ENCODE results near the gene OR13A1. TPM values are rescaled to one million over a fixed set of nuclear protein-coding genes. Genes with fewer than 3 reads are reported as not detected.
"Not testable (repeated sequence)": the region's sequence is repeated elsewhere in the genome, so short reads cannot be mapped to it uniquely, and the experiment has no call there.

Gene OR13A1
- total RNA-seq, 1 experiment from 2014 or later: not detected

GRCh38 chr10:45274364-45274763 lies 41.0 kb downstream of the OR13A1 start:
- no peak for DNase-seq (ENCODE audit: unreplicated experiment)
- Mint-ChIP-seq H3K4me3 (ENCODE audit: unreplicated experiment) (no peak overlapping the region), H3K27me3 (ENCODE audit: insufficient read depth, unreplicated experiment) (peaks cover 14% of the 10 kb centered on the region), H3K27ac (ENCODE audit: low read depth, unreplicated experiment) (no peak overlapping the region), H3K9me3 (ENCODE audit: unreplicated experiment) (no peaks in the 10 kb centered on the region), H3K4me1 (ENCODE audit: insufficient read depth, unreplicated experiment) (no peaks in the 10 kb centered on the region), H3K36me3 (ENCODE audit: insufficient read depth, unreplicated experiment) (no peaks in the 10 kb centered on the region)
- CTCF ChIA-PET: no interaction called here
- BruUV-seq (replicated peaks): no TSS peak
- POLR2A ChIA-PET: no interaction called here
- intact Hi-C loops (cut with micrococcal nuclease): no loop called here
- no peak for TF ChIP-seq CTCF (IDR thresholded peaks at IDR 0.05; ENCODE audit: unreplicated experiment)

- H3K27me3 Mint-ChIP-seq (ENCODE audit: insufficient read depth, unreplicated experiment): peaks cover 35% of the 10 kb centered on the region
- H3K4me1 Mint-ChIP-seq (ENCODE audit: insufficient read depth, unreplicated experiment); intact Hi-C loops (cut with micrococcal nuclease); H3K36me3 Mint-ChIP-seq (ENCODE audit: insufficient read depth, unreplicated experiment); H3K9me3 Mint-ChIP-seq (ENCODE audit: unreplicated experiment); H3K4me3 Mint-ChIP-seq (ENCODE audit: unreplicated experiment); DNase-seq (ENCODE audit: unreplicated experiment); BruUV-seq (replicated peaks); H3K27ac Mint-ChIP-seq (ENCODE audit: low read depth, unreplicated experiment); POLR2A ChIA-PET; CTCF ChIA-PET: not testable (repeated sequence)
These were observed 47.6 kb downstream of the OR13A1 start for GRCh38 chr10:45267777-45268176.

GRCh38 chr10:45265996-45266395 lies 49.4 kb downstream of the OR13A1 start:
- BruUV-seq (replicated peaks): no TSS peak
- H3K27me3 Mint-ChIP-seq (ENCODE audit: insufficient read depth, unreplicated experiment): peaks cover 52% of the 10 kb centered on the region
- no peak overlapping the region for H3K27ac Mint-ChIP-seq (ENCODE audit: low read depth, unreplicated experiment)
- ChIA-PET POLR2A (no interaction called here), CTCF (interaction anchor here (0.6 to 1.8 kb wide), 6 partner anchors 9 to 763 kb away, joined by 3 to 4 read pairs (median 3); no protein-coding TSS in a partner anchor)
- intact Hi-C loops (cut with micrococcal nuclease): no loop called here
- no peaks in the 10 kb centered on the region for H3K9me3 Mint-ChIP-seq (ENCODE audit: unreplicated experiment)
- no peaks in the 10 kb centered on the region for H3K4me1 Mint-ChIP-seq (ENCODE audit: insufficient read depth, unreplicated experiment)
- H3K36me3 Mint-ChIP-seq (ENCODE audit: insufficient read depth, unreplicated experiment): no peaks in the 10 kb centered on the region
- no peak overlapping the region for H3K4me3 Mint-ChIP-seq (ENCODE audit: unreplicated experiment)
- TF ChIP-seq CTCF (IDR thresholded peaks at IDR 0.05; ENCODE audit: unreplicated experiment): no peak
- DNase-seq (ENCODE audit: unreplicated experiment): no peak

GRCh38 chr10:45261946-45262345 lies 53.5 kb downstream of the OR13A1 start:
- no peak overlapping the region for H3K27ac Mint-ChIP-seq (ENCODE audit: low read depth, unreplicated experiment)
- POLR2A ChIA-PET: no interaction called here
- CTCF ChIA-PET: no interaction called here

More at GRCh38 chr10:45261946-45262345, 53.5 kb downstream of the OR13A1 start:
- DNase-seq (ENCODE audit: unreplicated experiment): no peak
- no peaks in the 10 kb centered on the region for H3K36me3 Mint-ChIP-seq (ENCODE audit: insufficient read depth, unreplicated experiment)
- peaks cover 38% of the 10 kb centered on the region for H3K27me3 Mint-ChIP-seq (ENCODE audit: insufficient read depth, unreplicated experiment)
- no TSS peak for BruUV-seq (replicated peaks)
- intact Hi-C loops (cut with micrococcal nuclease): no loop called here
- H3K9me3 Mint-ChIP-seq (ENCODE audit: unreplicated experiment): no peaks in the 10 kb centered on the region
- H3K4me3 Mint-ChIP-seq (ENCODE audit: unreplicated experiment): no peak overlapping the region
- H3K4me1 Mint-ChIP-seq (ENCODE audit: insufficient read depth, unreplicated experiment): no peaks in the 10 kb centered on the region
- TF ChIP-seq CTCF (IDR thresholded peaks at IDR 0.05; ENCODE audit: unreplicated experiment): no peak
